Testis (tissue), 3 donors: ENCODE measurements around the gene MCM5. TPM values are rescaled to one million over a fixed set of nuclear protein-coding genes. Genes with fewer than 3 reads are reported as not detected.
A peak's percentile ranks its signal among the peaks of the same experiment; 100 is the strongest.

Experiments
- DNase-seq: peaks from one replicate; pipeline ENCODE4 v3.0.0-alpha.2; 2019
- H3K27ac ChIP-seq, 2 donors: fragments of 200-600 bp; sonication (generic); one replicate each; pipeline ENCODE4 v1.5.1; 2019
- H3K27me3 ChIP-seq: fragments of 200-600 bp; sonication (generic); one replicate; pipeline ENCODE4 v1.5.1; 2019
- H3K36me3 ChIP-seq: fragments of 200-600 bp; sonication (generic); one replicate; pipeline ENCODE4 v1.5.1; 2017; ENCODE audit warnings: low read depth; ENCODE audit errors: missing control alignments
- H3K4me1 ChIP-seq: fragments of 200-600 bp; sonication (generic); one replicate; pipeline ENCODE4 v1.5.1; 2019
- H3K4me3 ChIP-seq, 2 donors: fragments of 200-600 bp; sonication (generic); one replicate each; pipeline ENCODE4 v1.5.1; 2017 to 2019
- H3K9me3 ChIP-seq: fragments of 200-600 bp; sonication (generic); one replicate; pipeline ENCODE4 v1.5.1; 2017
- CTCF ChIP-seq, 3 experiments: fragments of 450-650 bp in 2 of 3; fragments of 200-600 bp in 1 of 3; sonication (generic) in 1 of 3; IDR thresholded peaks; one replicate each; pipeline ENCODE4 v1.5.1; 2016 to 2019; ENCODE audit warnings: antibody characterized with exemption in 3 of 3, mild to moderate bottlenecking in 2 of 3, moderate library complexity in 1 of 3
- POLR2A ChIP-seq: fragments of 450-650 bp; IDR thresholded peaks from one replicate; pipeline ENCODE4 v1.6.1; 2017; ENCODE audit warnings: antibody characterized with exemption, mild to moderate bottlenecking, moderate library complexity
- WGBS, 2 donors: methylation state at CpG; one replicate each; pipeline ENCODE4 v1.1.5; 2018; 5-methylcytosine and 5-hydroxymethylcytosine counted together
- intact Hi-C: fragments of 100-400 bp; cut with DNase I; formaldehyde crosslinking; loops from one replicate; pipeline ENCODE4 v1.15.1; 2023; ENCODE audit warnings: low total_unique reads
- polyA plus RNA-seq: library from polyadenylated mRNA; stranded (reverse); fragments of 350-450 nt; fragmentation: Illumina TruSeq; extraction: RNeasy Lipid Tissue Mini Kit (QIAGEN cat#74804); gene quantifications from one replicate; pipeline ENCODE4 v1.2.3, GENCODE V29; 2014; ENCODE audit warnings: low read depth, low replicate concordance; ENCODE audit not compliant: insufficient read depth
- total RNA-seq, 2 donors: library from RNA; depleted of rRNA; stranded (reverse); fragments of >200 nt; gene quantifications; one replicate each; pipeline ENCODE4 v1.2.3, GENCODE V29; 2016

Gene MCM5
- total and polyA plus RNA-seq, 3 donors from 2014 or later, result 34.3 to 49.6 (median 42.1) TPM

- WGBS, 2 donors, result 96 to 97% methylated on average over 10 of the region's 10 CpGs
- intact Hi-C loops, result loop anchor here (10.0 kb wide), 1 partner anchor 165 kb away; no protein-coding TSS in a partner anchor
Measured at GRCh38 chr22:35419756-35420155, 19.8 kb downstream of the MCM5 start.

GRCh38 chr22:35421121-35421520 lies 21.2 kb downstream of the MCM5 start:
- DNase-seq, result no peak
- Histone ChIP-seq H3K36me3 (no peaks in the 10 kb centered on the region), H3K9me3 (no peaks in the 10 kb centered on the region), H3K27ac (no peak overlapping the region), H3K4me3 (no peak overlapping the region), H3K27me3 (no peaks in the 10 kb centered on the region), H3K4me1 (peaks cover 11% of the 10 kb centered on the region)
- WGBS, 2 donors, result 93 to 95% methylated on average over 8 to 12 of the region's 12 CpGs
- intact Hi-C loops, result loop anchor here (10.0 kb wide), 1 partner anchor 164 kb away; no protein-coding TSS in a partner anchor
- no peak for TF ChIP-seq CTCF (IDR thresholded peaks at IDR 0.05)

More at GRCh38 chr22:35419756-35420155, 19.8 kb downstream of the MCM5 start:
- Histone ChIP-seq H3K4me1 (peaks cover 7% of the 10 kb centered on the region), H3K9me3 (no peaks in the 10 kb centered on the region), H3K27me3 (no peaks in the 10 kb centered on the region), H3K27ac (no peak overlapping the region), H3K4me3 (no peak overlapping the region), H3K36me3 (no peaks in the 10 kb centered on the region)
- TF ChIP-seq CTCF (IDR thresholded peaks at IDR 0.05) (no peak), POLR2A (no peak)
- DNase-seq, result no peak

GRCh38 chr22:35422145-35422544 lies 22.2 kb downstream of the MCM5 start:
- Histone ChIP-seq H3K4me3 (no peak overlapping the region), H3K36me3 (no peaks in the 10 kb centered on the region), H3K9me3 (no peaks in the 10 kb centered on the region), H3K27ac (no peak overlapping the region), H3K27me3 (no peaks in the 10 kb centered on the region), H3K4me1 (peaks cover 11% of the 10 kb centered on the region)
- DNase-seq, result no peak
- intact Hi-C loops, result loop anchor here (10.0 kb wide), 1 partner anchor 163 kb away; no protein-coding TSS in a partner anchor
- 92 to 96% methylated on average over 4 of the region's 4 CpGs for WGBS, 2 donors
- TF ChIP-seq CTCF (IDR thresholded peaks at IDR 0.05), result no peak
- TF ChIP-seq POLR2A, result no peak

GRCh38 chr22:35422936-35423335 lies 23.0 kb downstream of the MCM5 start:
- no peaks in the 10 kb centered on the region for H3K9me3 ChIP-seq
- no peak for DNase-seq
- TF ChIP-seq CTCF (IDR thresholded peaks at IDR 0.05) (no peak), POLR2A (no peak)
- H3K27me3 ChIP-seq, result no peaks in the 10 kb centered on the region
- intact Hi-C loops, result loop anchor here (10.0 kb wide), 1 partner anchor 162 kb away; no protein-coding TSS in a partner anchor
- H3K4me1 ChIP-seq, result peaks cover 11% of the 10 kb centered on the region
- H3K36me3 ChIP-seq, result no peaks in the 10 kb centered on the region
- 96 to 97% methylated on average over 9 of the region's 9 CpGs for whole genome bisulfite sequencing, 2 donors
- no peak overlapping the region for H3K4me3 ChIP-seq
- H3K27ac ChIP-seq, result no peak overlapping the region

GRCh38 chr22:35424081-35424480 lies 24.1 kb downstream of the MCM5 start:
- intact Hi-C loops, result loop anchor here (10.0 kb wide), 1 partner anchor 161 kb away; no protein-coding TSS in a partner anchor
- H3K27me3 ChIP-seq, result no peaks in the 10 kb centered on the region
- peak; percentile 38 for DNase-seq
- H3K36me3 ChIP-seq, result no peaks in the 10 kb centered on the region
- no peaks in the 10 kb centered on the region for H3K9me3 ChIP-seq
- 50 to 86% methylated on average over 7 to 26 of the region's 26 CpGs for WGBS, 2 donors
- H3K27ac ChIP-seq, result no peak overlapping the region
- H3K4me1 ChIP-seq, result peaks cover 11% of the 10 kb centered on the region
- peak overlapping the region in 1 of 2 donors; percentile 35 for H3K4me3 ChIP-seq
- no peak for TF ChIP-seq POLR2A
- no peak for TF ChIP-seq CTCF (IDR thresholded peaks at IDR 0.05)
